AG04450 (cell line): Measurements from ENCODE around the gene TMEM143. TPM values are rescaled to one million over a fixed set of nuclear protein-coding genes. Genes with fewer than 3 reads are reported as not detected.
A peak's percentile ranks its signal among the peaks of the same experiment; 100 is the strongest.

Source experiments
- CTCF ChIA-PET: fragments of 300-600, 350-600 bp; formaldehyde crosslinking; extraction: SDS; loops from one replicate; lab custom pipeline; 2022; ENCODE audit warnings: antibody characterized with exemption, inconsistent platforms; lab: Charles Lee
- POLR2A ChIA-PET: fragments of 350-600 bp; formaldehyde crosslinking; extraction: SDS; loops from one replicate; lab custom pipeline; 2021; ENCODE audit warnings: antibody characterized with exemption, inconsistent platforms; lab: Yijun Ruan, JAX
- DNase-seq: peaks from one replicate; pipeline ENCODE4 v3.0.0-alpha.2; 2011; ENCODE audit warnings: low read depth, low spot score
- H3K27ac ChIP-seq: one replicate; pipeline ENCODE4 v1.5.1; 2012; ENCODE audit warnings: low read depth, low read length, control low read depth
- H3K27me3 ChIP-seq: one replicate; pipeline ENCODE4 v1.6.0; 2012; ENCODE audit warnings: low read length; ENCODE audit not compliant: control insufficient read depth, insufficient read depth
- H3K4me3 ChIP-seq: 2 replicates; pipeline ENCODE4 v1.5.1; 2011; ENCODE audit warnings: mild to moderate bottlenecking, low read depth, low read length, control low read depth
- H3K9me3 ChIP-seq: 2 replicates; pipeline ENCODE4 v1.5.1; 2012; ENCODE audit warnings: low read length; ENCODE audit not compliant: control insufficient read depth, insufficient read depth
- polyA plus RNA-seq: library from polyadenylated mRNA; depleted of rRNA; stranded (reverse); fragments of >200 nt; gene quantifications from 2 replicates; pipeline ENCODE4 v1.2.3, GENCODE V29; 2011
- TF ChIP-seq, protein P1 (sequence below): IDR thresholded peaks from 2 replicates; pipeline ENCODE4 v1.5.1; 2011; ENCODE audit warnings: low read depth, low read length, control low read depth, inconsistent platforms

Gene TMEM143
- polyA plus RNA-seq, 1 experiment = 5.1 TPM

GRCh38 chr19:48397263-48398101, 33.7 kb upstream of the TMEM143 start:
- TF ChIP-seq, protein P1, sequence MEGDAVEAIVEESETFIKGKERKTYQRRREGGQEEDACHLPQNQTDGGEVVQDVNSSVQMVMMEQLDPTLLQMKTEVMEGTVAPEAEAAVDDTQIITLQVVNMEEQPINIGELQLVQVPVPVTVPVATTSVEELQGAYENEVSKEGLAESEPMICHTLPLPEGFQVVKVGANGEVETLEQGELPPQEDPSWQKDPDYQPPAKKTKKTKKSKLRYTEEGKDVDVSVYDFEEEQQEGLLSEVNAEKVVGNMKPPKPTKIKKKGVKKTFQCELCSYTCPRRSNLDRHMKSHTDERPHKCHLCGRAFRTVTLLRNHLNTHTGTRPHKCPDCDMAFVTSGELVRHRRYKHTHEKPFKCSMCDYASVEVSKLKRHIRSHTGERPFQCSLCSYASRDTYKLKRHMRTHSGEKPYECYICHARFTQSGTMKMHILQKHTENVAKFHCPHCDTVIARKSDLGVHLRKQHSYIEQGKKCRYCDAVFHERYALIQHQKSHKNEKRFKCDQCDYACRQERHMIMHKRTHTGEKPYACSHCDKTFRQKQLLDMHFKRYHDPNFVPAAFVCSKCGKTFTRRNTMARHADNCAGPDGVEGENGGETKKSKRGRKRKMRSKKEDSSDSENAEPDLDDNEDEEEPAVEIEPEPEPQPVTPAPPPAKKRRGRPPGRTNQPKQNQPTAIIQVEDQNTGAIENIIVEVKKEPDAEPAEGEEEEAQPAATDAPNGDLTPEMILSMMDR = no peak
- ChIA-PET POLR2A (no interaction called here), CTCF (no interaction called here)
- DNase-seq = no peak
- Histone ChIP-seq H3K27ac (no peak overlapping the region), H3K27me3 (peaks cover 44% of the 10 kb centered on the region), H3K9me3 (peaks cover 5% of the 10 kb centered on the region; the same call in 1 of the 2 replicates), H3K4me3 (peak overlapping the region; percentile 53)

DNA sequence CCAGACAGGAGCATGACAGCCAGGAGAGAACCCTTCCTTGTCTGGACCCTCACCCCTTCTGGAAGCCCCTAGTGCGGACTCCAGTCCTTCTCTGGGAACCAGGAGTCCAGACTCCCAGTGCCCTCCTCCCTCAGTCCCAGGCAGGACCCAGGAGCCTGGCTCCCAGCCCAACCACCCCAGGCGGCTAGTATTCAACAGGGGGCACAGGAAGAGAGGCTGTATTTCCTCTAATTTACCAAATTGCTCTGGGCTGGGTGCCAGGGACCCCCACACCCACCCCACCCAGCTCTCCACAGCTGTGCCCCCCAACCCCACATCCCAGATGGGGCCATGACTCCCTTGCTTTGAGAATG, 33.1 kb upstream of the TMEM143 start:
- peaks cover 44% of the 10 kb centered on the region for H3K27me3 ChIP-seq
- ChIA-PET CTCF (no interaction called here), POLR2A (no interaction called here)
- H3K4me3 ChIP-seq = no peak overlapping the region
- no peak for DNase-seq
- H3K27ac ChIP-seq = no peak overlapping the region
- TF ChIP-seq, protein P1 = no peak
- H3K9me3 ChIP-seq = peaks cover 5% of the 10 kb centered on the region; the same call in 1 of the 2 replicates

DNA sequence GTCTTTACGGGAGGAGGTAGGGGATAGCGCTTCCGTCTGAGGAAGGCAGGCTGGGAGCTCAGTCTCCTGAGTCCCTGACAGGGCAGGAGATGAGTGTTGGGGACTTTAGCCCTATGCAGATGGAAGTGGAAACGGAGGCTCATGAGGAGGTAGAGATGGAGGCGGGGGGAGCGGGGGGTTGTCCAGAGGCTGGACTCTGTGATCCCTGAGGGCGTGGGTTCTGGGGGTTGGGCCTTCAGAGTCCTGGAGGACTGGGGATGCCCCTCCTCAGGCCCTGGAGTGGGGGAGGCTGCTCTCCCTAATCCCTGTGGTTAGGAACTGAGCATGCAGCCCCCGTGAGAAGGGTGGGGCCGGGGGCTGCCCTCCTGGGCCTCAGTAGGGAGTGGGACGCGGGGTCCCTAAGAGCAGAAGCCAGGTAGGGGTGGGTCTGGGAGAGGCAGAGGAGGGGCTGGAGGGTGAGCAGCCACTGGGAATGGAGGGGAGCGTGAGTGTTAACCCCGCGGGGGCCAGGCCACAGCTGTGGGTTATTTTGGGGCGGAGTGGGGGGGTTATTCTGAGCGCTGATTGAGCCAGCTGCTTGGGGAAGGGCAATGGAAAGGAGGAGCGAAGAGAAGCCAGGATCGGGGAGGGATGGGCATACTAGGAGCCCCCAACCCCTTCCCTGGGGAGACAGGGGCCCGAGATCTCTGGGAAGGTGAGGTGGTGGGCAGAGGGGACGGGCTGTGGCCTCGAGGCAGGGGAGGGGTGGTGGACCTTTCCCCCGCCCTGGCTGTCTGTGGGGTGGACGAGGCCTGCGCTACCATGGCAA, 32.5 kb upstream of the TMEM143 start:
- DNase-seq = no peak
- ChIA-PET POLR2A (no interaction called here), CTCF (no interaction called here)
- TF ChIP-seq, protein P1 = no peak
- no peak overlapping the region for H3K4me3 ChIP-seq
- H3K9me3 ChIP-seq = peaks cover 5% of the 10 kb centered on the region; the same call in 1 of the 2 replicates
- H3K27ac ChIP-seq = no peak overlapping the region
- H3K27me3 ChIP-seq = peaks cover 44% of the 10 kb centered on the region

GRCh38 chr19:48395499-48395898, 31.8 kb upstream of the TMEM143 start:
- DNase-seq = no peak
- Histone ChIP-seq H3K27me3 (peaks cover 44% of the 10 kb centered on the region), H3K9me3 (peaks cover 5% of the 10 kb centered on the region; the same call in 1 of the 2 replicates), H3K4me3 (no peak overlapping the region), H3K27ac (no peak overlapping the region)
- POLR2A ChIA-PET = no interaction called here
- CTCF ChIA-PET = interaction anchor here (0.6 kb wide), 1 partner anchor 129 kb away, joined by 3 read pairs; no protein-coding TSS in a partner anchor
- TF ChIP-seq, protein P1 = no peak

GRCh38 chr19:48395170-48395455, 31.4 kb upstream of the TMEM143 start:
- Histone ChIP-seq H3K4me3 (no peak overlapping the region), H3K9me3 (peaks cover 5% of the 10 kb centered on the region; the same call in 1 of the 2 replicates), H3K27me3 (peaks cover 44% of the 10 kb centered on the region), H3K27ac (no peak overlapping the region)
- DNase-seq = no peak
- ChIA-PET POLR2A (no interaction called here), CTCF (interaction anchor here (0.6 kb wide), 1 partner anchor 128 kb away, joined by 3 read pairs; no protein-coding TSS in a partner anchor)
- TF ChIP-seq, protein P1 = no peak
